ENCODE measurements around the gene XPR1. TPM values are rescaled to one million over a fixed set of nuclear protein-coding genes. Genes with fewer than 3 reads are reported as not detected.

The XPR1 gene
- total and polyA plus RNA-seq, 2 of the 8 experiments (the other 6 are each of a cell fraction or from before 2014, with no cell fraction given): 28.6 to 43.9 TPM

- TF ChIP-seq CHD7 (IDR thresholded peaks at IDR 0.05; ENCODE audit: insufficient replicate concordance, low read length) (no peak), CBX8 (IDR thresholded peaks at IDR 0.05; ENCODE audit: borderline replicate concordance, low read depth, low read length) (no peak)
Measured at GRCh38 chr1:180615493-180616290, 16.1 kb upstream of the XPR1 start (continued).

Measured in H1 (cell line).